H7 (cell line): Measurements from ENCODE around the gene MET. TPM values are rescaled to one million over a fixed set of nuclear protein-coding genes. Genes with fewer than 3 reads are reported as not detected.

Experiments
- DNase-seq: peaks from one replicate; pipeline ENCODE4 v3.0.0; 2012
- H3K27me3 ChIP-seq: 2 replicates; pipeline ENCODE4 v1.6.0; 2011; ENCODE audit warnings: mild to moderate bottlenecking, low read length; ENCODE audit not compliant: control insufficient read depth, insufficient read depth
- H3K36me3 ChIP-seq: replicated peaks from 2 replicates; pipeline ENCODE4 v1.5.1; 2011; ENCODE audit warnings: low read length; ENCODE audit not compliant: control insufficient read depth, insufficient read depth
- H3K4me3 ChIP-seq: 2 replicates; pipeline ENCODE4 v1.5.1; 2011; ENCODE audit warnings: low read depth, mild to moderate bottlenecking, control low read depth, low read length, moderate library complexity; ENCODE audit not compliant: insufficient read depth
- total RNA-seq: library from RNA; depleted of rRNA; stranded (reverse); fragments of >200 nt; shearing (Covaris generic); gene quantifications from 2 replicates; pipeline ENCODE4 v1.2.3, GENCODE V29; 2014

MET gene
- total RNA-seq, 1 experiment from 2014 or later, result 14.6 TPM

- no peaks in the 10 kb centered on the region for H3K36me3 ChIP-seq
- H3K4me3 ChIP-seq, result no peak overlapping the region
- DNase-seq, result peak; percentile 39
- H3K27me3 ChIP-seq, result peaks cover 13% of the 10 kb centered on the region
These were observed 2.6 kb downstream of the MET start for GRCh38 chr7:116674508-116675173.

GRCh38 chr7:116675812-116676355 lies 3.9 kb downstream of the MET start:
- H3K27me3 ChIP-seq, result peaks cover 13% of the 10 kb centered on the region
- H3K4me3 ChIP-seq, result no peak overlapping the region
- DNase-seq, result no peak
- H3K36me3 ChIP-seq, result no peaks in the 10 kb centered on the region

GRCh38 chr7:116678780-116679179 lies 6.8 kb downstream of the MET start:
- no peak overlapping the region for H3K4me3 ChIP-seq
- no peaks in the 10 kb centered on the region for H3K36me3 ChIP-seq
- no peaks in the 10 kb centered on the region for H3K27me3 ChIP-seq
- no peak for DNase-seq

DNA sequence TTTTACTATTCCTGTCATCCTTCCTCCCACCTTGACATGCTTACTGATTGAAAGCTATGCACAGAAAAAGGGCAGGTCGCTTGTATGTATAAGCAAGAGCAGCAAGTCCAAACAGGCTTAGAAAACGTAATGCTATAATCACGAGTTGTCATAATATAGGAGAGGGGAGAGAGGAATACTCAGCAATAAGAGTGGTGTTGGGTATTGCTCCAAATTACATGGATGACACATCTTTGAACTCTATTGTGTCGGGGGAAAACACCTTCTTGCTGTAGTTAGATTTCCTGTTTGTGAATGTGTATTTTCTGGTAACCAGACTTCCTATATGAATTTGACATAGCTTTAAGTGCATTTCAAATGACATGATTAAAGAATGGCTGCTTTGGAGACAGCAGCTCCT lies 7.5 kb downstream of the MET start:
- Histone ChIP-seq H3K4me3 (no peak overlapping the region), H3K36me3 (no peaks in the 10 kb centered on the region), H3K27me3 (no peaks in the 10 kb centered on the region)
- DNase-seq, result no peak

DNA sequence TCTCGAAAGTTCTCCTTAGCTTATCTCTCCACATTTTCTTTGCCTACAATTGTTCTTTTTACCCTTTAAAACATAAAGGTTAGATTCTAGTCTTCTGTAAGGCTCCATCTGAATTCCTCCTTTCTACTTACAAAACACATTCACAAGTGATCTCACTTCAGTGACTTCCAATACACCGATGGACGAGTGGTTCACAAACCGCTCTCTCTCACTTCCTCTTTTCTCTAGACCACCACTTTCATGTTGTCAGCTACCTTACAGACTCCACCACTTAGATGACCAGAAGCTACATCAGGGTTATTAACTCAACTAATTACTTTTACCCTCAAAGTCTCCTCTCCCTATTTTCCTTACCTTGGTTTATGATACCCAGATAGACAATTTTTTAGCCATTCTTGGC lies 11.8 kb downstream of the MET start:
- no peak overlapping the region for H3K4me3 ChIP-seq
- no peaks in the 10 kb centered on the region for H3K36me3 ChIP-seq
- DNase-seq, result no peak
- H3K27me3 ChIP-seq, result no peaks in the 10 kb centered on the region

GRCh38 chr7:116686033-116686432 lies 14.0 kb downstream of the MET start:
- no peak for DNase-seq
- H3K36me3 ChIP-seq, result no peaks in the 10 kb centered on the region
- no peaks in the 10 kb centered on the region for H3K27me3 ChIP-seq
- H3K4me3 ChIP-seq, result no peak overlapping the region

- no peaks in the 10 kb centered on the region for H3K36me3 ChIP-seq
- no peak for DNase-seq
- H3K4me3 ChIP-seq, result no peak overlapping the region
- no peaks in the 10 kb centered on the region for H3K27me3 ChIP-seq
These were observed 14.9 kb downstream of the MET start for GRCh38 chr7:116686812-116687419.

GRCh38 chr7:116687801-116688201 lies 15.8 kb downstream of the MET start:
- no peaks in the 10 kb centered on the region for H3K27me3 ChIP-seq
- H3K36me3 ChIP-seq, result no peaks in the 10 kb centered on the region
- no peak for DNase-seq
- H3K4me3 ChIP-seq, result no peak overlapping the region

GRCh38 chr7:116689790-116690259 lies 17.8 kb downstream of the MET start:
- no peaks in the 10 kb centered on the region for H3K27me3 ChIP-seq
- H3K4me3 ChIP-seq, result no peak overlapping the region
- DNase-seq, result no peak
- no peaks in the 10 kb centered on the region for H3K36me3 ChIP-seq

DNA sequence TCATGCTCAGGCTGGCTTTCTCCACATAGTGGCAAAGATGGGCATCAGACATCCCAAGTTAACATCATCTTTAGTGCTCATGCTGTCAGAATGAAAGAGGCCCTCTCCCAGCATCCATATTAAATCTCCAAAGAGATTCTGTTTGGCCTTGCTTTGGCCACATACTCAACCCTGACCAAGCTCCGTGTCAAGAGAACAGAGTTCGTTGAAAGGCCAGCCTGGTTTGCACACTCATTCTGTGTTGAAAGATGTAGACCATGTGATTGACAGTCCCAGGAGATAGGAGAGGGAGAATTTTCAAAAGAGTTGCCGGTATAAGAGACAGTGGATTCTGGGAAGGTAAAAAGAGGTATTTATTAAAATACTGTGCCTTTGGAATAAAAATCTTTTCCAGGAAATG lies 19.7 kb downstream of the MET start:
- no peak for DNase-seq
- no peak overlapping the region for H3K4me3 ChIP-seq
- H3K36me3 ChIP-seq, result no peaks in the 10 kb centered on the region
- H3K27me3 ChIP-seq, result no peaks in the 10 kb centered on the region

DNA sequence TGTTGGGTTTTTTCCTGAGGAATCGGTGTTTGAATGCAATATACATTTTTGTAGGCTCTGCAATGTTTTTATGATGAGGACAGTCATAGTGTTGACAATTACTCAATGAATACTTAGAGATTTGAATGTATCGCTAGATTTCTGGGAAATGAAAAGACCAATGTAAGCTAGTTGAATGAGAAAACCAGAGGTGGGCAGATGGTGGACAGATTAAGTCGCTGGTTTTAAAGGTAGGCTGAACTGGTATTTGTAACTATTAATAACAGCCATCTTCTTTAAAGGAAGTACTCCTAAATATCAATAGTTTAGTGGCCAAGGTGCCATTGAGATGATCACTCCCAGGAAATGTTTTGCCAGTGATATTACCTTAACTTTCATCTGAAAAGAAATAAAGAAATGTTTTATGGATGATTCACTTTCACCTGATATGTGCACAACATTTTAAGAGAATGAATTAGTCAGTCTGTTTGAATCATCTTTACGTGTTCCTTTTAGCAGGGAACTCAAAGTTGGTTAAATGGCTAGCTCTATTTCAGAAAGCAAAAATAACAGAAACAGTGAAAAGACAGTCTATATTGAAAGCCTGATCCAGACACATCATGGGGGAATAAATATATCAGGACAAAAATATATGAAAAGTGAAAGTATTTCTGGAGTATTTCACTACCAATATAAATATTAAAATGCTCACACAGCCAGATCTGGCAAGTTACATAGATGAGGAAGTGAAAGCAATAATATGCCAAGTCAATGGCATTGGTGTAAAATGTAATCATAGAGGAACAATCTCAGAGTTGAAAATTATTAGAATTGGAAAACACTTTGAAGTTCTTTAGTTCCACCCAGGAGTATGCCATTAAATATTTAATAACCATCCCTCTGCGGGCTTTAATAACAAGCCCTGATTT lies 20.7 kb downstream of the MET start:
- Histone ChIP-seq H3K36me3 (no peaks in the 10 kb centered on the region), H3K27me3 (no peaks in the 10 kb centered on the region), H3K4me3 (no peak overlapping the region)
- DNase-seq, result no peak

DNA sequence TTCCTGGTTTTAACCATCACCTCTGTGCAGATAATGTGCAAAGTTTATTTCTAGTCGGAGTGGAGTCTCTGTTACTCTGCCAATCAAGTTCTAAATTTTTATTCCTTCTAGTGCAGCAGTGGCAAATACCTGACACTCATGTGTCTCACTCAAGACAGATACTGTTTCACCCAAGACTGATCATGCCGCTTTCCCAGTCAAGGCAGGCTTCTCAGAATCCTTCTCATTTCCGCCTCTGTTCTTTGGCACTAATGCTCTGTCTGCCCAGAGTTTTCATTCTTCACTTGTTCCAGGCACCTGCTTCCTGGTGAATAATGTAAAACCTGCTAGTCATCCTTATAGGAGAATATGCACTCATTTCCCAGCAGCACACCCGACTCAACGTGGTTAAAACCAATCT lies 24.7 kb downstream of the MET start:
- H3K36me3 ChIP-seq, result no peaks in the 10 kb centered on the region
- no peak overlapping the region for H3K4me3 ChIP-seq
- H3K27me3 ChIP-seq, result no peaks in the 10 kb centered on the region
- no peak for DNase-seq

DNA sequence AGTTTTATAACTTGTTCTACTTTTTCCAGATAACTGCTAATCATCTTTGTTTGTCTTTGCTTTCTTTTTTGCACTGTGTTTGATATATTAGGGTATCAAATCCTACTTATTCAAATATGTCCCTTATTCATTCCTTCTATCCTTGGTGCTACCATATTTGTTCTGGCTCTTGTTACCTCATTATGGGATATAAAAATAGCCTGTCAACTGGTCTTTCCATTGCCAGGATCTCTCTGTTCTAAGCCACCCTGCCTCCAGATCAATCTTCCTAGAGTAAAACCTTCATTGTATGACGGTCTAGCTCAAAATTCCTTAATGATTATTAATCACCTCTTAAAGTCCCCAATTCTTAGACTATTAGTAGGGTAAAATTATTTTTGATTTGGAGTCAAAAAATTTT lies 25.2 kb downstream of the MET start:
- Histone ChIP-seq H3K4me3 (no peak overlapping the region), H3K36me3 (no peaks in the 10 kb centered on the region), H3K27me3 (no peaks in the 10 kb centered on the region)
- DNase-seq, result no peak

- Histone ChIP-seq H3K36me3 (no peaks in the 10 kb centered on the region), H3K4me3 (no peak overlapping the region), H3K27me3 (no peaks in the 10 kb centered on the region)
- no peak for DNase-seq
These were observed 25.8 kb downstream of the MET start for GRCh38 chr7:116697761-116698160.

- Histone ChIP-seq H3K27me3 (no peaks in the 10 kb centered on the region), H3K4me3 (no peak overlapping the region), H3K36me3 (no peaks in the 10 kb centered on the region)
- DNase-seq, result no peak
These were observed 26.4 kb downstream of the MET start for GRCh38 chr7:116698396-116698795.
